GM12878 (cell line): ENCODE results near the gene NFE2L2. TPM values are rescaled to one million over a fixed set of nuclear protein-coding genes. Genes with fewer than 3 reads are reported as not detected.

Experiments
- ATF2 ChIP-seq: IDR thresholded peaks from 2 replicates; pipeline ENCODE4 v1.6.1; 2012; ENCODE audit warnings: low read length, inconsistent platforms
- E2F4 ChIP-seq: IDR thresholded peaks from 2 replicates; pipeline ENCODE4 v1.6.1; 2012; ENCODE audit warnings: low read depth, low read length, improper control_type of control experiment
- ESRRA ChIP-seq: IDR thresholded peaks from 2 replicates; pipeline ENCODE4 v1.6.1; 2012; ENCODE audit warnings: mild to moderate bottlenecking, low read length, improper control_type of control experiment
- FOS ChIP-seq: IDR thresholded peaks from 3 replicates; pipeline ENCODE4 v1.6.1; 2011; ENCODE audit warnings: borderline replicate concordance; ENCODE audit not compliant: insufficient read length; ENCODE audit errors: extremely low read depth
- JUNB ChIP-seq: IDR thresholded peaks from 2 replicates; pipeline ENCODE4 v1.6.1; 2016; ENCODE audit warnings: antibody characterized with exemption, mild to moderate bottlenecking
- REST ChIP-seq: IDR thresholded peaks from 2 replicates; pipeline ENCODE4 v1.6.1; 2012; ENCODE audit warnings: mild to moderate bottlenecking, low read depth, low read length
- RUNX3 ChIP-seq: IDR thresholded peaks from 2 replicates; pipeline ENCODE4 v1.6.1; 2012; ENCODE audit warnings: low read length, inconsistent platforms
- SP1 ChIP-seq: IDR thresholded peaks from one replicate; pipeline ENCODE4 v1.6.1; 2011; ENCODE audit warnings: low read depth, low read length
- ZNF24 ChIP-seq: fragments of 450-650 bp; IDR thresholded peaks from 2 replicates; pipeline ENCODE4 v1.6.1; 2017; ENCODE audit warnings: antibody characterized with exemption, mild to moderate bottlenecking
- ZZZ3 ChIP-seq: IDR thresholded peaks from 2 replicates; pipeline ENCODE4 v1.6.1; 2011; ENCODE audit warnings: low read depth; ENCODE audit not compliant: control insufficient read depth, insufficient read length
- polyA plus RNA-seq, 11 experiments: library from polyadenylated mRNA; depleted of rRNA in 4 of 11; unstranded in 6 of 11; stranded (reverse) in 5 of 11; fragments of >200 nt; fragmentation: Nextera tagmentation in 4 of 11; fragmentation: Illumina TruSeq in 1 of 11; extraction: Ambion mirVana in 4 of 11; extraction: Trizol in 1 of 11; gene quantifications; 1 replicate in 1 of 11; 2 replicates in 10 of 11; pipeline versions ENCODE4 v1.2.1 to v1.2.3, GENCODE V29; 2011 to 2016; ENCODE audit warnings: inconsistent platforms in 2 of 11, missing spikeins in 2 of 11, low read depth in 1 of 11
- total RNA-seq, 4 experiments: library from RNA; depleted of rRNA in 3 of 4; stranded (reverse); fragments of >200 nt in 3 of 4; fragmentation: Illumina TruSeq in 1 of 4; extraction: Trizol in 1 of 4; gene quantifications; 2 replicates each; pipeline versions ENCODE4 v1.2.1 to v1.2.3, GENCODE V29; 2013 to 2021

Gene NFE2L2
- total and polyA plus RNA-seq, 10 of the 15 experiments (the other 5 are each of a cell fraction or from before 2014, with no cell fraction given) = 18.4 to 69.8 (median 37.1) TPM

GRCh38 chr2:177261116-177262060, 3.1 kb downstream of the NFE2L2 start (continued):
- no peak for TF ChIP-seq SP1
- no peak for TF ChIP-seq E2F4
- TF ChIP-seq ATF2 = no peak
- TF ChIP-seq ZZZ3 = no peak
- no peak for TF ChIP-seq ESRRA
- no peak for TF ChIP-seq REST
- TF ChIP-seq JUNB = no peak
- TF ChIP-seq FOS = no peak
- TF ChIP-seq ZNF24 = no peak
- no peak for TF ChIP-seq RUNX3
